ENCODE data around the gene CUZD1. TPM values are rescaled to one million over a fixed set of nuclear protein-coding genes. Genes with fewer than 3 reads are reported as not detected.
"Not testable (repeated sequence)": the region's sequence is repeated elsewhere in the genome, so short reads cannot be mapped to it uniquely, and the experiment has no call there.

CUZD1 gene
- total RNA-seq, 3 donors from 2014 or later: 0.47 to 1.1 (median 0.72) TPM

DNA sequence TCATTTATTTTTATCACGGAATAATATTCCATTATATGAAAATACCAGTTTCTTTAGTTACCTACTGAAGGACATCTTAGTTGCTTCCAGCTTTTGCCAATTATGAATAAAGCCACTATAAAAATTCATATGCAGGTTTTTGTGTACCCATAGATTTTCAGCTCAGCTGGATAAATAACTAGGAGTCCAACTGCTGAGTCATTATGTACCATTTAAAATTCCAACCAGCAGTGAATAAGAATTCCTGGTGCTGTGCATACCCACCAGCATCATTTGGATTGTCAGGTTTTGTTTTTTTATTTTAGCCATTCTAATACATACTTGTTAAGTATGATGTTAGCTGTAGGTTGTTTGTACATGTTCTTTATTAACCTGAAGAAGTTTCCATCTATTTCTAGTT, 19.2 kb upstream of the CUZD1 start:
- intact Hi-C loops (cut with DNase I, micrococcal nuclease): no loop called here
- no peak for DNase-seq
- Histone ChIP-seq H3K9me3 (no peaks in the 10 kb centered on the region), H3K4me1 (ENCODE audit: low read depth) (no peaks in the 10 kb centered on the region), H3K4me3 (no peak overlapping the region), H3K36me3 (ENCODE audit: low read depth) (no peaks in the 10 kb centered on the region)
- no peak for ATAC-seq
- TF ChIP-seq CTCF (IDR thresholded peaks at IDR 0.05): no peak

DNA sequence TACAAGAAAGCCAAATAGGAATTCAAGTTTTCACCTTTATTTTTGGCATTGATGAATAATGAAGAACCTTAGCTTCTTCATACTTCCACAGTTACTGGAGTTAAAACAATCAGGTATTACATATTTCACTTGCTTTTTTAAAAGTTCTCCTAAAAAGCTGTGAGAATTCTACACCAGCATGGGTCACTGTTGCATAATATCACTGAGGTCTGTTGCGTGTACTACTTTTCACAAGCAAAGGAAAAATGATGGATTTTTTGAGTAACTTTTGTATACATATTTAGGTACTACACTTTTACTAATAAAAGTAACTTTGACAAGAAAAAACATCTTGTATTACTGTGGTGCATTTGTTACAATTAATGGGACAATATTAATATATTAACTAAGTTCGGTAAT, 18.5 kb upstream of the CUZD1 start:
- no peak for TF ChIP-seq CTCF (IDR thresholded peaks at IDR 0.05)
- no peak overlapping the region for H3K4me3 ChIP-seq
- DNase-seq (no peak), ATAC-seq (no peak)
- no peaks in the 10 kb centered on the region for H3K4me1 ChIP-seq (ENCODE audit: low read depth)
- H3K36me3 ChIP-seq (ENCODE audit: low read depth): no peaks in the 10 kb centered on the region
- no peaks in the 10 kb centered on the region for H3K9me3 ChIP-seq
- intact Hi-C loops (cut with DNase I, micrococcal nuclease): no loop called here

- no peak for ATAC-seq
- Histone ChIP-seq H3K36me3 (ENCODE audit: low read depth) (no peaks in the 10 kb centered on the region), H3K9me3 (no peaks in the 10 kb centered on the region), H3K4me3 (no peak overlapping the region), H3K4me1 (ENCODE audit: low read depth) (no peaks in the 10 kb centered on the region)
- DNase-seq: no peak
- no peak for TF ChIP-seq CTCF (IDR thresholded peaks at IDR 0.05)
- intact Hi-C loops (cut with DNase I, micrococcal nuclease): no loop called here
Measured at GRCh38 chr10:122863216-122864193, 17.8 kb upstream of the CUZD1 start.

DNA sequence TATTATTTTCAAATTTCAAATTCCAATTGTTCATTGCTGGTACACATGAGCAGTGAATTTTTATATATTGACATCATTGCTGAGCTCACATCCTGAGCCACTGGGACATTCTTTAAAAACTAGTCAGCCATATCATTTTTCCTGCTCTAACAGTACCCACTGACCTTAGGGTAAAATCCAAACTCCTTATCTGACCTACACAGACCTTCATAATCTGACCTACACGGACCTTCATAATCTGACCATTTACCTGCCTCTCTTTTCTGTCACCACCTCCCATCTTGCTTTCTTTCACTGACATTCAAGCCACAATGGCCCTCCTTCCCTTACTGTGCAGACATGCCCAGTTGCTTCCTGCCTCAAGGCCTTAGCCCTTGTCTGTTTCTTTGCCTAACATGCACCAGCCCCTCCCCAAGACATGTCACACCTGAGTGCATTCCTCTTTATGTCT, 16.1 kb upstream of the CUZD1 start:
- no peaks in the 10 kb centered on the region for H3K4me1 ChIP-seq (ENCODE audit: low read depth)
- ATAC-seq (no peak), DNase-seq (no peak)
- intact Hi-C loops (cut with DNase I, micrococcal nuclease): no loop called here
- no peaks in the 10 kb centered on the region for H3K9me3 ChIP-seq
- no peak overlapping the region for H3K4me3 ChIP-seq
- no peaks in the 10 kb centered on the region for H3K36me3 ChIP-seq (ENCODE audit: low read depth)
- no peak for TF ChIP-seq CTCF (IDR thresholded peaks at IDR 0.05)

DNA sequence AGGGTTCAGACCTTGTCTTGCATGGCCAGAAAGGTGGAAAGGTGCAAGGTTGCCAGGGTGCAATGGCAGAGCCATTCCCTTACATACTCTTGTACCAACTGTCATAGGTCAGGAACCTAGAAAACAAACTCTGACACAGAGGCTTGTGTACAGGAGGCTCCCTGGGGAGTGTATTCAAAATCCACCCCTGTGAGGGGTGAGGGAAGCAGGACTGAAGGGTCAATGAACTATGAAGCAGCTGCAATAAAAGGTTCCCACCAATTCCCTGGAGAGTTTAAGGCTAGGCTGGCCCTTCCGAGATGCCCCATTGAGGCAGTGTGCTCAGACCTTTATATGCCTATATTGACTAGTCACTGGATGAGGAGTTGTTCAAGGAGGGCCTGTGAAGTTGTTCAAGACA, 13.9 kb upstream of the CUZD1 start:
- no peaks in the 10 kb centered on the region for H3K36me3 ChIP-seq (ENCODE audit: low read depth)
- H3K4me3 ChIP-seq: no peak overlapping the region
- DNase-seq (no peak), ATAC-seq (no peak)
- no peak for TF ChIP-seq CTCF (IDR thresholded peaks at IDR 0.05)
- intact Hi-C loops (cut with DNase I, micrococcal nuclease): no loop called here
- H3K9me3 ChIP-seq: no peaks in the 10 kb centered on the region
- H3K4me1 ChIP-seq (ENCODE audit: low read depth): no peaks in the 10 kb centered on the region

DNA sequence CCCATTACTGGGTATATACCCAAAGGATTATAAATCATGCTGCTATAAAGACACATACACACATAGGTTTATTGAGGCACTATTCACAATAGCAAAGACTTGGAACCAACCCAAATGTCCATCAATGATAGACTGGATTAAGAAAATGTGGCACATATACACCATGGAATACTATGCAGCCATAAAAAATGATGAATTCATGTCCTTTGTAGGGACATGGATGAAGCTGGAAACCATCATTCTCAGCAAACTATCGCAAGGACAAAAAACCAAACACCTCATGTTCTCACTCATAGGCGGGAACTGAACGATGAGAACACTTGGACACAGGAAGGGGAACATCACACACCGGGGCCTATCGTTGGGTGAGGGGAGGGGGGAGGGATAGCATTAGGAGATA, 12.4 kb upstream of the CUZD1 start:
- ATAC-seq, DNase-seq: not testable (repeated sequence)

More for the DNA sequence above, 12.4 kb upstream of the CUZD1 start:
- H3K36me3 ChIP-seq (ENCODE audit: low read depth); H3K9me3 ChIP-seq; H3K4me3 ChIP-seq; intact Hi-C loops (cut with DNase I, micrococcal nuclease); H3K4me1 ChIP-seq (ENCODE audit: low read depth): not testable (repeated sequence)

Data from mucosa of descending colon (tissue), 3 donors.